TTC549 (cell line): ENCODE results near the gene ITGB1BP1.

ENCODE experiments used
- FAIRE-seq: peaks from 2 replicates; lab custom pipeline; 2012; peaks lifted over from hg19 to GRCh38; lab: Jason Lieb, UNC

The ITGB1BP1 gene

GRCh38 chr2:9423100-9423921 is at the start of gene ITGB1BP1, which contains the start of gene CPSF3:
TSS of gene ITGB1BP1 (minus strand) at chr2:9423528. CDS start at chr2:9418697, 4,831 bp downstream.
TSS of gene CPSF3 (plus strand) at chr2:9423654. CDS start at chr2:9423774, 120 bp downstream.
- FAIRE-seq, result peak; percentile 91

GRCh38 chr2:9472511-9472910 is 49.2 kb upstream of the ITGB1BP1 start:
- FAIRE-seq, result no peak

- no peak for FAIRE-seq
These were observed 47.9 kb upstream of the ITGB1BP1 start for GRCh38 chr2:9471206-9471605.

GRCh38 chr2:9467687-9468086 is 44.4 kb upstream of the ITGB1BP1 start:
- no peak for FAIRE-seq

GRCh38 chr2:9466147-9466683 is 42.9 kb upstream of the ITGB1BP1 start:
- no peak for FAIRE-seq

- no peak for FAIRE-seq
These were observed 41.8 kb upstream of the ITGB1BP1 start for GRCh38 chr2:9465170-9465569.

- FAIRE-seq, result no peak
These were observed 40.3 kb upstream of the ITGB1BP1 start for GRCh38 chr2:9463698-9464034.

- FAIRE-seq, result no peak
These were observed 39.8 kb upstream of the ITGB1BP1 start for GRCh38 chr2:9462886-9463697.

- no peak for FAIRE-seq
These were observed 39.0 kb upstream of the ITGB1BP1 start for GRCh38 chr2:9462313-9462712.

GRCh38 chr2:9461079-9461478 is 37.8 kb upstream of the ITGB1BP1 start:
- FAIRE-seq, result no peak

- no peak for FAIRE-seq
These were observed 37.2 kb upstream of the ITGB1BP1 start for GRCh38 chr2:9460441-9461017.

GRCh38 chr2:9451231-9451630 is 27.9 kb upstream of the ITGB1BP1 start:
- FAIRE-seq, result no peak

- no peak for FAIRE-seq
These were observed 21.8 kb upstream of the ITGB1BP1 start for GRCh38 chr2:9445089-9445488.

- FAIRE-seq, result no peak
These were observed 20.2 kb upstream of the ITGB1BP1 start for GRCh38 chr2:9443526-9443925.

GRCh38 chr2:9441556-9441955 is 18.2 kb upstream of the ITGB1BP1 start:
- FAIRE-seq, result no peak

GRCh38 chr2:9440058-9440727 is 16.9 kb upstream of the ITGB1BP1 start:
- FAIRE-seq, result peak; percentile 3

- no peak for FAIRE-seq
These were observed 16.2 kb upstream of the ITGB1BP1 start for GRCh38 chr2:9439536-9439935.

GRCh38 chr2:9434489-9434888 is 11.2 kb upstream of the ITGB1BP1 start:
- no peak for FAIRE-seq

- FAIRE-seq, result no peak
These were observed 7.3 kb upstream of the ITGB1BP1 start for GRCh38 chr2:9430316-9431293.

GRCh38 chr2:9428965-9429577 is 5.7 kb upstream of the ITGB1BP1 start:
- no peak for FAIRE-seq
